ENCODE results near the gene RBFOX1. TPM values are rescaled to one million over a fixed set of nuclear protein-coding genes. Genes with fewer than 3 reads are reported as not detected.

Gene RBFOX1
- total RNA-seq, 4 donors from 2014 or later: not detected

DNA sequence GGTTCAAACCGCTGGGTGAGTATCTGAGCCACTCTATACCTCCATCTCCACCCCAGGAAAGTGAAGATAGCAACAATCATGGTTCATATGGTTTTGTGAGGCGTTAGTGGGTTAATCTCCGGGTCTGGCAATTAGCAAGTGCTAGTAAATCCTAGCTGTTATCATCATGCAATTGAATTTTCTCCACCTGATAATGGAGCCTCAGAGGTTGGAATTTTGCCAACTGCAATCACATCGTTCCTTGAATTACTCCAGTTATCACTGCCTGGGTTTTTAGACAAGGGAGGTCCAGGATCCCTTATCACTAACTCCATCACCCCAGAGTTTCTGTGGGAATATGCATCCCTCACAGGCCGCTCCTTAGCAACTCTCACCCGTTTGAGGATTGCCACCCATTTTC is 311.5 kb downstream of the RBFOX1 start:
- 79% methylated on average over 6 of the region's 6 CpGs for WGBS

GRCh38 chr16:7644811-7645210 is 312.2 kb downstream of the RBFOX1 start:
- no peak for TF ChIP-seq POLR2AphosphoS5 (IDR thresholded peaks at IDR 0.05)
- TF ChIP-seq POLR2A (IDR thresholded peaks at IDR 0.05; ENCODE audit: low read depth): no peak
- TF ChIP-seq EP300 (IDR thresholded peaks at IDR 0.05): no peak
- no peak overlapping the region for H3K27ac ChIP-seq (replicated peaks in 1 of 4)
- H3K4me3 ChIP-seq: no peak overlapping the region
- intact Hi-C loops (cut with DNase I): no loop called here
- DNase-seq (ENCODE audit: extremely low spot score): no peak
- H3K4me1 ChIP-seq: no peaks in the 10 kb centered on the region
- no peaks in the 10 kb centered on the region for H3K27me3 ChIP-seq
- H3K9me3 ChIP-seq: no peaks in the 10 kb centered on the region
- 70% methylated on average over 5 of the region's 5 CpGs for WGBS
- no peaks in the 10 kb centered on the region for H3K36me3 ChIP-seq

More for the DNA sequence above, 311.5 kb downstream of the RBFOX1 start:
- no peak for DNase-seq (ENCODE audit: extremely low spot score)
- intact Hi-C loops (cut with DNase I): no loop called here
- no peak overlapping the region for H3K4me3 ChIP-seq
- no peaks in the 10 kb centered on the region for H3K36me3 ChIP-seq
- H3K27me3 ChIP-seq: no peaks in the 10 kb centered on the region
- no peak for TF ChIP-seq CTCF (IDR thresholded peaks at IDR 0.05)
- H3K9me3 ChIP-seq: no peaks in the 10 kb centered on the region
- H3K4me1 ChIP-seq: no peaks in the 10 kb centered on the region
- no peak overlapping the region for H3K27ac ChIP-seq (replicated peaks in 1 of 4)

GRCh38 chr16:7646821-7647500 is 314.3 kb downstream of the RBFOX1 start:
- WGBS: 66% methylated on average over 7 of the region's 7 CpGs
- H3K9me3 ChIP-seq: no peaks in the 10 kb centered on the region
- no peak overlapping the region for H3K27ac ChIP-seq (replicated peaks in 1 of 4)
- no peak overlapping the region for H3K4me3 ChIP-seq
- no peaks in the 10 kb centered on the region for H3K4me1 ChIP-seq
- intact Hi-C loops (cut with DNase I): no loop called here
- no peak for TF ChIP-seq CTCF (IDR thresholded peaks at IDR 0.05)
- H3K36me3 ChIP-seq: no peaks in the 10 kb centered on the region
- no peak for DNase-seq (ENCODE audit: extremely low spot score)
- H3K27me3 ChIP-seq: peaks cover 0 to 6% (median 0%) of the 10 kb centered on the region in 4 donors

GRCh38 chr16:7650431-7650830 is 317.8 kb downstream of the RBFOX1 start:
- Histone ChIP-seq H3K4me3 (no peak overlapping the region), H3K36me3 (no peaks in the 10 kb centered on the region), H3K27me3 (peaks cover 0 to 6% (median 0%) of the 10 kb centered on the region in 4 donors), H3K27ac (replicated peaks in 1 of 4) (no peak overlapping the region), H3K9me3 (no peaks in the 10 kb centered on the region), H3K4me1 (no peaks in the 10 kb centered on the region)
- intact Hi-C loops (cut with DNase I): no loop called here
- TF ChIP-seq CTCF (IDR thresholded peaks at IDR 0.05) (no peak), EP300 (IDR thresholded peaks at IDR 0.05) (no peak), POLR2AphosphoS5 (IDR thresholded peaks at IDR 0.05) (no peak), POLR2A (IDR thresholded peaks at IDR 0.05; ENCODE audit: low read depth) (no peak)
- 56% methylated on average over 4 of the region's 4 CpGs for WGBS
- DNase-seq (ENCODE audit: extremely low spot score): no peak

DNA sequence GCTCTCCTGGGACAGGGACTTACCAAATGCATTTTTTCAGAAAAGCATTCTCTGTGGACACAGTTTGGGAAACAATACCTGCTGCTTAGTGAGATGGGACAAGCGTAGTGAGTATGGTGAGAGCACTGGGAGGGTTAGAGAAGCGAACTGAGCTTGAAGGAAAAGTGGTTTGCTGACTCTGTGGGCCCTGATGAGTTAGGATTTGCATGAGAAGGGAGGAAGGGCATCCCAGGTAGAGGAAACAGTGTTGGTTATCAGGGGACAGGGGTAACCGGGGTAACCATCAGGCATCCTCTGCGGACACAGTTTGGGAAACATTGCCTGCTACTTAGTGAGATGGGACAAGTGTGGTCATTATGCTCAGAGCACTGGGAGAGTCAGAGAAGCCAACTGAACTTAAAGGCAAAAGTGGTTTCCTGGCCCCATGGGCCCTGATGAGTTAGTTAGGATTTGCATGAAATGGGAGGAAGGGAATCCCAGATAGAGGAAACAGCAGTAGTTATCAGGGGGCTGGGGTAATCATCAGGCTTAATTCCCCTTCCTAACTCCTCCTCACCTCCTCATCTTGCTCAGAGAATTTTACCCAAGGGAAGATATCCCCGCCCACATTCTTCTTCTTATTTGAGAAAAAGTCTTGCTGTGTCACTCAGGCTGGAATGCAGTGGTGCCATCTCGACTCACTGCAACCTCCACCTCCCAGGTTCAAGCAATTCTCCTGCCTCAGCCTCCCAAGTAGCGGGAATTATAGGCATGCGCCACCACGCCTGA is 319.3 kb downstream of the RBFOX1 start:
- Histone ChIP-seq H3K27me3 (peaks cover 0 to 6% (median 0%) of the 10 kb centered on the region in 4 donors), H3K36me3 (no peaks in the 10 kb centered on the region), H3K9me3 (no peaks in the 10 kb centered on the region), H3K4me1 (no peaks in the 10 kb centered on the region), H3K27ac (replicated peaks in 1 of 4) (no peak overlapping the region), H3K4me3 (no peak overlapping the region)
- intact Hi-C loops (cut with DNase I): no loop called here
- no peak for DNase-seq (ENCODE audit: extremely low spot score)
- TF ChIP-seq POLR2A (IDR thresholded peaks at IDR 0.05; ENCODE audit: low read depth) (no peak), POLR2AphosphoS5 (IDR thresholded peaks at IDR 0.05) (no peak), CTCF (IDR thresholded peaks at IDR 0.05) (no peak), EP300 (IDR thresholded peaks at IDR 0.05) (no peak)
- 80% methylated on average over 9 of the region's 9 CpGs for WGBS
